GM12891 (cell line): Measurements from ENCODE around the gene KCND2.
A peak's percentile ranks its signal among the peaks of the same experiment; 100 is the strongest.

ENCODE experiments used
- DNase-seq: peaks from one replicate; pipeline ENCODE4 v3.0.0; 2011; ENCODE audit warnings: low spot score; ENCODE audit not compliant: insufficient read length
- FAIRE-seq: peaks from 2 replicates; lab custom pipeline; 2011; peaks lifted over from hg19 to GRCh38; lab: Jason Lieb, UNC
- PAX5 ChIP-seq: IDR thresholded peaks from 2 replicates; pipeline ENCODE4 v1.6.1; 2011; ENCODE audit warnings: low read length, moderate library complexity, mild to moderate bottlenecking; ENCODE audit not compliant: insufficient read depth, severe bottlenecking
- POLR2A ChIP-seq: IDR thresholded peaks from 2 replicates; pipeline ENCODE4 v1.6.1; 2011; ENCODE audit warnings: low read depth, low read length, control low read depth
- POLR2AphosphoS5 ChIP-seq: IDR thresholded peaks from 2 replicates; pipeline ENCODE4 v1.6.1; 2011; ENCODE audit warnings: low read depth, low read length, control low read depth
- POU2F2 ChIP-seq: IDR thresholded peaks from 2 replicates; pipeline ENCODE4 v1.6.1; 2011; ENCODE audit warnings: low read depth, mild to moderate bottlenecking, control low read depth, low read length, moderate library complexity
- SPI1 ChIP-seq: IDR thresholded peaks from 2 replicates; pipeline ENCODE4 v1.6.1; 2011; ENCODE audit warnings: low read depth, low read length, control low read depth
- TAF1 ChIP-seq: IDR thresholded peaks from 2 replicates; pipeline ENCODE4 v1.6.1; 2011; ENCODE audit warnings: low read depth, low read length, control low read depth

KCND2 gene

DNA sequence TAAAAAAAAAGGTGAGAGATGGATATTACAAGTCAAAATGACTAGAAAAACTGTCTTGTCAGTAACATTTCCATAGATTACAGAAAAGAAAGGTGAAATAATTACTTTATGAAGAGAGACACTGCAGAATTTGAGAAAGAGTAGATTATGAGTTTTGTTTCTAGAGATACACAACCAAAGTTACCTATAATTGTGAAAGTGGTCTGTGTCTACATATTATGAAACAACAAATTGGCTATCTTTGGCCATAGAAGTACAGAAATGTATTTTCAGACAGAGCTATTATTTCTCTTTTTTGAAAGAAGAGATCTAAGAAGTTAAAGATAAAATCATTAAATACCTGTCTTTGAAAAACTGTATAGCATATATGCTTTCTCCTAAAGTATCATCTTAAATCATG lies 30.1 kb downstream of the KCND2 start:
- peak; percentile 26 for FAIRE-seq
- DNase-seq = no peak
- TF ChIP-seq PAX5 = no peak

GRCh38 chr7:120304674-120305073 lies 31.7 kb downstream of the KCND2 start:
- FAIRE-seq = peak; percentile 57
- TF ChIP-seq POLR2A (no peak), SPI1 (peak; percentile 50)
- no peak for DNase-seq

DNA sequence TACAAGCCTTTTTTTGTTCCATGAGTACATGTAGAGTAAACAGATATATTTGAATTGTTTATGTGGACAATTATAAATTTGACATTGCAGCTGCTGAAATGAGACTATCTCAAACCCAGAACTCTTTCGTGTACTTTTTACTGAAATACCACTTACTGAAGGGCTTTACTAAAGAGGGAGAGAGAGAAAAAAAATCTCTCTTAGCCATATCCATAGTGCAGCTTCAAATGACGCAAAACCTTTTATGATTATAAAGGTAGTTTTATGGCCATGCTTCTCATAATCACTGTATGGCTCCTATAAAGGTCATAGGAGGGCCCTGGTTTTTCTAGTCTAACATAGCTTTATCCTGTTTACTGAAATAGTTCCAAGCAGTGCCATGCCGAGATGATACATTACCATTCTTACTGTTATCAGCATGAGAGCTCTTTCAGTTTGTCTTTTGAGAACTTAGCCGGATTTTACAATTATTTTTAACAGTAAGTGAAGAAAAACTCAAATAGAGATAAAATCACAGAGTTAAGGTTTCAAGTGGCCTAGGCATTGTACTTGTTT lies 35.1 kb downstream of the KCND2 start:
- no peak for DNase-seq
- no peak for TF ChIP-seq POLR2A
- TF ChIP-seq PAX5 = no peak
- no peak for TF ChIP-seq SPI1
- no peak for TF ChIP-seq POLR2AphosphoS5
- peak; percentile 35 for FAIRE-seq

DNA sequence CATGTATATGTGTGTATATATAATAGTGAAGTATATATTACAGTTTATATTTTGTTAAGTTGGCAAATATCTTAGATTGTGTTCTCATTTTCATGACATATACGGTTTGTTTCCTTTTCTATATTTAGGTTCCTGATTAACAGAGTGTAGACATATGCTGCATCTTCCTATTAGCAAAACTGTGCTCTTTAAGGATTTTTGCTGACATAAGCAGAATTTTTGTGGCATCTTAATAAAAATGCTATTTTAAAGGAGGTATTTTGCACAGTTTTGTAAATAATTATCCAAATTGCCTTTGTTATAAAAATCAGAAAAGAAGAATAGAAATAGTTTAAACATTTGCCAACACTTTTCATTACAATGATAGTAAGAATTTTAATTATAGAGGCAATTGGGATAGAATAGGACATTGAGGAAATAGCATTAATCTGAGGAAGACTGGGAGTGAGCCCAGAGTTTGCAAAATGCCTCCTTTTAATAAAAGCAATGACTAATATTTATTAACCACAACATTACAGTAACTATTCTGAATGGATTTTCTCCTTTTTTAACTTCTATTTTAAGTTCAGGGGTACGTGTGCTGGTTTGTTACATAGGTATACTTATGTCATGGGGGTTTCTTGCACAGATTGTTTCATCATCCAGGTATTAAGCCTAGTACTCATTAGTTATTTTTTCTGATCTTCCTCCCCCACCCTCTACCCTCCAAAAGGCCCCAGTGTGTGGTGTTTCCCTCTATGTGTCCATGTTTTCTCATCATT lies 38.2 kb downstream of the KCND2 start:
- DNase-seq = no peak
- FAIRE-seq = no peak
- TF ChIP-seq PAX5 (no peak), POLR2A (no peak), POLR2AphosphoS5 (no peak), POU2F2 (no peak), SPI1 (no peak), TAF1 (no peak)

DNA sequence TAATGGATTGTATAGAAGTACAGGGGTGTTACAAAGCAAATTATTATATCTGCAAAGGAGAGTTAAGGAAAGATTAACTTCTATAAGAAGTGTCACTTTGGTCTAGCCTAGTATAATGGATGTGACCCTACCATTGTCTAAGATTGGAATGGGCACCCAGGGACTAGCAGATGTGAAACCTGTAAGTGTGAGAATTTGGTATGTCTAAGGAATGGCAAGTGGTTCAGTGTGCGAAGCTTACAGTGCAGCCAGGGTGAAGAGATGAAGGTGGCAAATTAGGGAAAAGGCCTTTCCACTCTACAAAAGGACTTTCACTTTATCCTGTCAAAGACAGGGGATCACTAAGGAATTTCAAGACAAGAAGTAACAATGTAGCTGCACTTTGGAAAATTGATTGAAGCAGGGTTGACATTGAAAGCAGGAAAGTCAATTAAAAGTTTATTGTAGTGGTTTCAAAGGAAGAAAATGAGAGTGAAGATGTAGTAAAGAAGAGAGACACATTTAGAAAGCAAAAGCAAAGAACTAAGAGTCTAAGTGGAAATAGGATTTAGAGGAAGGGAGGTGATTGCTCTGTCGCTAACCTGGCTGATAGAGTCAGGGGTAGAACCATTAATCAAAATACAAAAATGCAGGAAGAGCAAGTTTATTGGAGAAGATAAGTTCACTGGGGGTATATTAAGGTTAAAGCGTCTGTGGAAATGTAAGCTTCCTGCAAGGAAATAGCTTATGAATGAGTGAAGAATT lies 47.4 kb downstream of the KCND2 start:
- DNase-seq (no peak), FAIRE-seq (no peak)
- TF ChIP-seq POLR2A (no peak), POU2F2 (no peak), PAX5 (no peak), POLR2AphosphoS5 (no peak), SPI1 (no peak), TAF1 (no peak)

DNA sequence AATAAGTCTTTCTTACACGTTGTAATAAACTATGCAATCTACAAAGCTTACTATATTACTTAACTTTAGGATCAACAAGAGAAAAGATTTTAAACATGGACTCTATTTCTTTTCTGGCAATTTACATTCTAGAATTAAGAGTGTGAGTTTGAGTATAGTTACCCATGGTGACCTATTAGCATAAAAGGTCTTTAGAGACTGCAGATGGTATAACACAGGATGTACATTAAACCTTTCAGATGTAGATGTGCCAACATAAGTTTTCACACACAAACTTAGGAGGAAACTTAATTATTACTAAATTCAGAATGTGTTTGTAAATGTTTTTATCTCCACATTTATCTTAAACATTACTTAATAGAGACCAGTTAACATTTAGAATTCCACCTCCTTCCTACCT lies 54.1 kb downstream of the KCND2 start:
- no peak for DNase-seq
- TF ChIP-seq POLR2A (no peak), POLR2AphosphoS5 (no peak), SPI1 (no peak), PAX5 (no peak), POU2F2 (no peak)
- FAIRE-seq = peak; percentile 50

GRCh38 chr7:120332433-120332832 lies 59.5 kb downstream of the KCND2 start:
- no peak for FAIRE-seq
- TF ChIP-seq PAX5 (no peak), POLR2AphosphoS5 (no peak), TAF1 (no peak), SPI1 (no peak), POU2F2 (no peak), POLR2A (no peak)
- no peak for DNase-seq

GRCh38 chr7:120334475-120334874 lies 61.5 kb downstream of the KCND2 start:
- DNase-seq (no peak), FAIRE-seq (peak; percentile 76)
- TF ChIP-seq POU2F2 (no peak), PAX5 (no peak), TAF1 (no peak), SPI1 (no peak), POLR2AphosphoS5 (no peak), POLR2A (no peak)

- FAIRE-seq = peak; percentile 45
- peak; percentile 2 for DNase-seq
- no peak for TF ChIP-seq POLR2A
- TF ChIP-seq POU2F2 = no peak
- no peak for TF ChIP-seq POLR2AphosphoS5
- no peak for TF ChIP-seq PAX5
- TF ChIP-seq TAF1 = no peak
- no peak for TF ChIP-seq SPI1
Measured at GRCh38 chr7:120337308-120337907, 64.4 kb downstream of the KCND2 start.

DNA sequence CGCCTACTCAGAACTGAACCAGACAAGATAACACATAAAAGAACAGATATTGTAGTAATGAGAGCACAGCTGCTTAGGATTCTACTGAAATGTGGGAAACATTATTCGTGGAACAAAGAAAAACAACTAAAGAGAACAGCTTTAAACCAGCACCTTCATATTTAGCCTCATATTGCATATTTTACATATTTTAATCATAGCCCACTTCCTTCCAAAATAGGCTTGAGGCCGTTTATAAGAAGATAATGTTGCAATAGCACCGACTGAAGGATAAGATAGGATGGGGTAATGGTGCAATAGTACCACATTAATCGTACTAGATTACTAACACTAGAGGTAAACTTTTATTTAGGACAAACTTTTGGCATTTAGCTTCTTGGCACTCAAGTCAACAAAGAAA lies 71.3 kb downstream of the KCND2 start:
- no peak for DNase-seq

More for the DNA sequence above, 71.3 kb downstream of the KCND2 start:
- TF ChIP-seq PAX5 = no peak
- no peak for TF ChIP-seq POLR2A
- no peak for TF ChIP-seq TAF1
- no peak for TF ChIP-seq POU2F2
- TF ChIP-seq SPI1 = no peak
- TF ChIP-seq POLR2AphosphoS5 = no peak
- no peak for FAIRE-seq
